Measurements from ENCODE around the gene ZSCAN12.

DNA sequence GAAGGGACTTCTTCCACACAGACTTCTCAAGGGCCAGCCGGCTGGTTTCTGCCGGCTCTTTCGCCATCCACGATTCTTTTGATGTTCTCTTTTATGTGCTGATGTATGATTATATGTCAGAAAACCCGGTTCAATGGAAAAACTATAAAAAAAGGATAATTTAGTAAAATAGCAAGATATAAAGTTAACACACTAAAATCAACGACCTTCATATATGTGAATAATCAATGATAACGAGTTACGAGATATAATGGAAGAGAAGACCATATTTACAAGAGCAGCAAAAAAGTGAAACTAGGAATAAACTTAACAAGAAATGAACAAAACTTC, 540 bp upstream of the ZSCAN12 start:
- TF ChIP-seq, protein P1, sequence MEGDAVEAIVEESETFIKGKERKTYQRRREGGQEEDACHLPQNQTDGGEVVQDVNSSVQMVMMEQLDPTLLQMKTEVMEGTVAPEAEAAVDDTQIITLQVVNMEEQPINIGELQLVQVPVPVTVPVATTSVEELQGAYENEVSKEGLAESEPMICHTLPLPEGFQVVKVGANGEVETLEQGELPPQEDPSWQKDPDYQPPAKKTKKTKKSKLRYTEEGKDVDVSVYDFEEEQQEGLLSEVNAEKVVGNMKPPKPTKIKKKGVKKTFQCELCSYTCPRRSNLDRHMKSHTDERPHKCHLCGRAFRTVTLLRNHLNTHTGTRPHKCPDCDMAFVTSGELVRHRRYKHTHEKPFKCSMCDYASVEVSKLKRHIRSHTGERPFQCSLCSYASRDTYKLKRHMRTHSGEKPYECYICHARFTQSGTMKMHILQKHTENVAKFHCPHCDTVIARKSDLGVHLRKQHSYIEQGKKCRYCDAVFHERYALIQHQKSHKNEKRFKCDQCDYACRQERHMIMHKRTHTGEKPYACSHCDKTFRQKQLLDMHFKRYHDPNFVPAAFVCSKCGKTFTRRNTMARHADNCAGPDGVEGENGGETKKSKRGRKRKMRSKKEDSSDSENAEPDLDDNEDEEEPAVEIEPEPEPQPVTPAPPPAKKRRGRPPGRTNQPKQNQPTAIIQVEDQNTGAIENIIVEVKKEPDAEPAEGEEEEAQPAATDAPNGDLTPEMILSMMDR (conservative IDR thresholded peaks at IDR 0.05; ENCODE audit: low read length), result no peak
- no peak for TF ChIP-seq EZH2phosphoT487 (IDR thresholded peaks at IDR 0.05; ENCODE audit: borderline replicate concordance)
